Left renal cortex interstitium (tissue), 4 donors: Measurements from ENCODE around the gene MDK. TPM values are rescaled to one million over a fixed set of nuclear protein-coding genes. Genes with fewer than 3 reads are reported as not detected.
"Not testable (repeated sequence)": the region's sequence is repeated elsewhere in the genome, so short reads cannot be mapped to it uniquely, and the experiment has no call there.

Experiments
- DNase-seq, 4 donors: peaks; one replicate each; pipeline ENCODE4 v3.0.0-alpha.2; 2013; ENCODE audit warnings: low read depth in 4 of 4, low spot score in 2 of 4, missing footprints in 1 of 4
- polyA plus RNA-seq, 4 donors: library from polyadenylated mRNA; unstranded; fragments of 120-200 nt; gene quantifications; one replicate each; pipeline ENCODE4 v1.2.1, GENCODE V29; 2013; ENCODE audit not compliant: insufficient read length in 4 of 4

Gene MDK
- polyA plus RNA-seq, 4 donors, result 690 to 1,120 (median 845) TPM

GRCh38 chr11:46367244-46367915 lies 14.1 kb upstream of the MDK start:
- no peak for DNase-seq

- no peak for DNase-seq
Observed at GRCh38 chr11:46367916-46368267, 13.6 kb upstream of the MDK start.

- no peak for DNase-seq
Observed at GRCh38 chr11:46369458-46370152, 11.9 kb upstream of the MDK start.

- DNase-seq, result no peak
Observed at GRCh38 chr11:46370253-46370652, 11.2 kb upstream of the MDK start.

- not testable (repeated sequence) for DNase-seq
Observed at GRCh38 chr11:46371262-46371661, 10.2 kb upstream of the MDK start.

- DNase-seq, result no peak
Observed at GRCh38 chr11:46372086-46372485, 9.4 kb upstream of the MDK start.

GRCh38 chr11:46372501-46372900 lies 9.0 kb upstream of the MDK start:
- not testable (repeated sequence) for DNase-seq

- no peak for DNase-seq
Observed at GRCh38 chr11:46373787-46374740, 7.4 kb upstream of the MDK start.

- DNase-seq, result no peak
Observed at GRCh38 chr11:46374815-46375214, 6.7 kb upstream of the MDK start.

GRCh38 chr11:46375392-46376101 lies 5.9 kb upstream of the MDK start:
- no peak for DNase-seq

- DNase-seq, result no peak
Observed at GRCh38 chr11:46376258-46377050, 5.0 kb upstream of the MDK start.

- DNase-seq, result no peak
Observed at GRCh38 chr11:46377290-46377689, 4.2 kb upstream of the MDK start.

- DNase-seq, result no peak
Observed at GRCh38 chr11:46377831-46378230, 3.6 kb upstream of the MDK start.

- no peak for DNase-seq
Observed at GRCh38 chr11:46378296-46378695, 3.2 kb upstream of the MDK start.

- no peak for DNase-seq
Observed at GRCh38 chr11:46378811-46379481, 2.5 kb upstream of the MDK start.

GRCh38 chr11:46379482-46380293 lies 1.8 kb upstream of the MDK start:
- not testable (repeated sequence) for DNase-seq

GRCh38 chr11:46380340-46381047 lies 975 bp upstream of the MDK start:
- no peak for DNase-seq
